Islet of Langerhans (tissue), 1 donor: ENCODE measurements around the gene ZNF234.
"Not testable (repeated sequence)": the region's sequence is repeated elsewhere in the genome, so short reads cannot be mapped to it uniquely, and the experiment has no call there.

ENCODE experiments used
- FAIRE-seq: peaks from one replicate; lab custom pipeline; 2011; peaks lifted over from hg19 to GRCh38; lab: Jason Lieb, UNC

ZNF234 gene

DNA sequence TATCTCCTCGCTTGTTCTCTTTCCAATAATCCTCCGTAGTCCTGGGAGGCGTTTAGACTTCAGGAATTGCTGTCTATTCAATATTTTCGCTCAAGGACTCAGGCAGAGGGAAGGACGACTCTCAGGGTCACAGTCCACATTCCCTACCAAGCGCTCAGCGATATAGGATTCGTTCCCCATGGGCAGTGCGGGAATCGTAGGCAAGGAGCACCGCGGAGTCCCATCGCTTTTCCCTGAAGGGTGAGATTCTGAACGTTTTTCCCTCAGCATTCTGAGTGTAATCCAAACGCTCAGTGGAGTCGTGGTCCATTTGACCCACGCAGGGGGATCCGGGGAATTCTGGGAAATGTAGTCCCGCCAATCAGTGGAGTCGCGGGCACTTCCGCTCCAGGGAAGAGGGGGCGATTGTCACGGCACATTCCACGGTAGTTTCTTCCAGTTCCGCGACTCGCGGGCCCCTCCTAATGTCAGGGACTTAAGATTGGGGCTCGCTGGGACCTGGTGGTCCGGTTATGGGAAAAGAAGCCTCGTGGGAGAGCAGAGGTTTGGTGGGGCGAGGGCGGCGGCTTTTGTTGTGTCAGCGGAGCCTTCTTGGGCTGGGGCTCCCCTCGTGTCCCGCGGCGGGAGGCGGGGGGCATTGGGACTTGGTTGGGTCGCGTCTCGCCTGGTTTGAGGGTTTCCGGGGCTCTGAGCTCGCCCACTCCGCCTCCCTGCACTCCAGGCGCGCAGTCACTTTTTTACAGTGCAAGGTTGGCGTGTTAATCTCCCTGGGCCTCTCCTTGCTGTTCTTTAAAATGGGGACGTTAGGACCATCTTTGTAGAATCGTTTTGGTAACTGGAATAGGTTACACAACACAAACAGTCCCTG, at the start of gene ZNF234:
Gene ZNF234 (plus strand): TSS at position 364 of the 868 bp plus-strand sequence. CDS start 3,079 bp downstream, outside the sequence.
- no peak for FAIRE-seq

DNA sequence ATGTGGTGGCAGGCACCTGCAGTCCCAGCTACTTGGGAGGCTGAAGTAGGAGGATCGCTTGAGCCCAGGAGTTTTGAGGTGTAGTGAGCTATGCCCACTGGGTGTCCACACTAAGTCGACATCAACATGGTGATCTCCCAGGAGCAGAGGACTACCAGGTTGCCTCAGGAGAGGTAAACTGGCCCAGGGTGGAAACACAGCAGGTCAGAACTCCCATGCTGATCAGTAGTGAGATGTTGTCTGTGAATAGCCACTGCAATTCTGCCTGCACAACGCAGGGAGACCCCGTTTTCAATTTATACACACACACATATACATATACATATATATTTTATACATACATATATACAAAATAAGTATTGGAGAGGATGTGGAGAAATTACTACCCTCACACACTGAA, 49.2 kb upstream of the ZNF234 start:
- no peak for FAIRE-seq

DNA sequence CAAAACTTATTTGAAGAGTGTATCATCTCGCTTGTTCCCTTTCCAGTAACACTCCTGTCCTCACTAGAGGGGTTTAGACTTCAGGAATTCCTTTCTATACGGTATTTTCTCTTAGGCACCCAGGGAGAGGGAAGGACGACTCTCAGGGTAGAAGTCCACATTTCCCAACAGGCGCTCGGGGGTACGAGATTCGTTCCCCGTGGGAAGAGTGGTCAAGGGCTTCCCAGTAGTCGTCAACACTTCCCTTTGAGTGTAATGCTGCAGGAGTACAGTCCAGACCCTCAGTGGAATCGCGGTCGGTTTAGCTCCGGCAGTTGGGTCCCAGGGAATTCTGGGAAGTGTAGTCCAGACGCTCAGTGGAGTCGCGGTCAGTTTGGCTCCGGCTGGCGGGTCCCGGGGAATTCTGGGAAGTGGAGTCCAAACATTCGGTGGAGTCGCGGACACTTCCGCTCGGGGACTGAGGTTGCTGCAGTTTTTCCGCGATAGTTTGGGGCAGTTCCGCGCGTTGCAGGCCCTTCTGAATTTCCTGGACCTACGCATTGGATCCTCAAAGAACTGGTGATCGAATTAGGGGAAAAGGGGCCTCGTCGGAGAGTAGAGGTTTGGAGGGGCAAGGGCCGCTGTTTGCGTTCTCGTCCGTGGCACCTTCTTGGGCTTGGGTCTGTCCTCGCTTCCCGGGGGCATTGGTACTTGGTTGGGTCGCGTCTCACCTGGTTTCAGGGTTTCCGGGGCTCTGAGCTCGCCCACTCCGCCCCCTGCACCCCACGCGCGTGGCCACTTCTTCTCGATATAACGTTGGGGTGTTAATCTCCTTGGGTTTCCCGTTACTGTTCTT, 47.2 kb upstream of the ZNF234 start, which contains the start of gene ZNF224:
Gene ZNF224 (plus strand): TSS at position 431 of the 835 bp plus-strand sequence. CDS start 3,513 bp downstream, outside the sequence.
- FAIRE-seq, result no peak

GRCh38 chr19:44107751-44108150, 33.6 kb upstream of the ZNF234 start:
- FAIRE-seq, result no peak

GRCh38 chr19:44109458-44109857, 31.9 kb upstream of the ZNF234 start:
- no peak for FAIRE-seq

- no peak for FAIRE-seq
Observed at GRCh38 chr19:44111910-44112463, 29.4 kb upstream of the ZNF234 start.

- no peak for FAIRE-seq
Observed at GRCh38 chr19:44112802-44113137, 28.6 kb upstream of the ZNF234 start.

DNA sequence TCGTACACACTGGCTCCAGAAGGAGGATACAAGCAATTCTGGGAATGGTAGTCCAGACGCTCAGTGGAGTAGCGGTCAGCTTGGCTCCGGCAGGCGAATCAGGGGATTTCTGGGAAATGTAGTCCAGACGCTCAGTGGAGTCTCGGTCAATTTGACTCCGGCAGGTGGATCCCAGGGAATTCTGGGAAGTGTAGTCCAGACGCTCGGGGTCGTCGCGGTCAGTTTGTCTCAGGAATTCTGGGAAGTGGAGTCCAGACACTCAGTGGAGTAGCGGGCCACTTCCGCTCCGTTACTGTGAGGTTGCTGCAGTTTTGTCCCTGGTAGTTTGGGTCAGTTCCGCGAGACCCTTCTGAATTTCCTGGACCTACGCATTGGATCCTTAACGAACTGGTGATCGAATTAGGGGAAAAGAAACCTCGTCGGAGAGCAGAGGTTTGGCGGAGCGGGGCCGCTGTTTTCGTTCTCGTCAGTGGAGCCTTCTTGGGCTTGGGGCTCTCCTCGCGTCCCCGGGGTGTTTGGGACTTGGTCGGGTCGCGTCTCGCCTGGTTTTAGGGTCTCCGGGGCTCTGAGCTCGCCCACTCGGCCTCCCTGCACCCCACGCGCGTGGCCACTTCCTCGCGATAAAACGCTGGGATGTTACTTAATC, 28.1 kb upstream of the ZNF234 start, which contains the start of gene ZNF225:
Gene ZNF225 (plus strand): TSS at position 262 of the 646 bp plus-strand sequence. CDS start 2,429 bp downstream, outside the sequence.
- FAIRE-seq, result peak; percentile 99

DNA sequence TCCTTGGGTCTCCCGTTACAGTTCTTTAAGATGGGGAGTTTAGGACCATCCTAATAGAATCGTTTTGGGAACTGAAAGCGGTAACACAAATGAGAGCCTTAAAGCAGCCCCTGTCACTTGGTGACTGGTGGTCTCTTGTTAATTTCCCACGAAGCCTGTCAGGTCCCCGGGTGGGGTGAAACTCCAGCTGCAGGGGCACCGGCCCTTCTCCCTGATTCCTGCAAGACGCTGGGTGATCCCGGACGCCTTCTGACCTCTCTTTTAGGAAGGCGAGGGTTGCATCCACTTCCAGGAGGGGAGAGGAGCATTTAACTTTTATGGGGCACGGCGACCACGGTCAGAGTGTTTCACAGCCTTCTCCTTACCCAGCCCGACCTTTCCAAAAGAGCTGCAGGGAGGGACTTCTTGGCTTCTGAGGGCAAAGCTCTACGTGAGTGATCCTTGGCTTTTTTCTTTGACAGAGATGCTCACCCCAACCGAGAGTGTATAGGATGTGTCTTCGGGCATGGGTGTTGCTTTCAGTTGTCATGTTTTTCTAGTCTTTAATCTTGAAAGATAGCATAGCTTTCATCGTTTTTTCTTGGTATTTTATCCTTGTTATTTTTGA, 27.5 kb upstream of the ZNF234 start:
- no peak for FAIRE-seq

DNA sequence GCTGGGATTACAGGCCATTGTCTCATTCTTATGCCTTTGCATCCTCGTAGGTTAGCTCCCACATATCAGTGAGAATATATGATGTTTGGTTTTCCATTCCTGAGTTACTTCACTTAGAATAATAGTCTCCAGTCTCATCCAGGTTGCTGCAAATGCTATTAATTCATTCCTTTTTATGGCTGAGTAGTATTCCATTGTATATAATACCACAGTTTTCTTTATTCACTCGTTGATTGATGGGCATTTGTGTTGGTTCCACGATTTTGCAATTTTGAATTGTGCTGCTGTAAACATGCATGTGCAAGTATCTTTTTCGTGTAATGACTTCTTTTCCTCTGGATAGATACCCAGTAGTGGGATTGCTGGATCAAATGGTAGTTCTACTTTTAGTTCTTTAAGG, 20.2 kb upstream of the ZNF234 start:
- FAIRE-seq, result not testable (repeated sequence)

DNA sequence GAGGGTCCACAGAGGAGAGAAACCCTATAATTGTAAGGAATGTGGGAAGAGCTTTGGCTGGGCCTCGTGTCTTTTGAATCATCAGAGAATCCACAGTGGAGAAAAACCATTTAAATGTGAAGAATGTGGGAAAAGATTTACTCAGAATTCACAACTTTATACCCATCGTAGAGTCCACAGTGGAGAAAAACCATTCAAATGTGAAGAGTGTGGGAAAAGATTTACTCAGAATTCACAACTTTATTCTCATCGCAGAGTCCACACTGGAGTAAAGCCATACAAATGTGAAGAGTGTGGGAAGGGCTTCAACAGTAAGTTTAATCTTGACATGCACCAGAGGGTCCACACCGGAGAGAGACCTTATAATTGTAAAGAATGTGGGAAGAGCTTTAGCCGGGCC, 9.4 kb upstream of the ZNF234 start:
- FAIRE-seq, result no peak

- no peak for FAIRE-seq
Observed at GRCh38 chr19:44142059-44142433, 692 bp downstream of the ZNF234 start.

GRCh38 chr19:44149776-44150175, 8.4 kb downstream of the ZNF234 start:
- no peak for FAIRE-seq

- FAIRE-seq, result no peak
Observed at GRCh38 chr19:44151491-44151890, 10.1 kb downstream of the ZNF234 start.

- FAIRE-seq, result no peak
Observed at GRCh38 chr19:44156475-44156874, 15.1 kb downstream of the ZNF234 start.

- no peak for FAIRE-seq
Observed at GRCh38 chr19:44163789-44164188, 22.4 kb downstream of the ZNF234 start.

DNA sequence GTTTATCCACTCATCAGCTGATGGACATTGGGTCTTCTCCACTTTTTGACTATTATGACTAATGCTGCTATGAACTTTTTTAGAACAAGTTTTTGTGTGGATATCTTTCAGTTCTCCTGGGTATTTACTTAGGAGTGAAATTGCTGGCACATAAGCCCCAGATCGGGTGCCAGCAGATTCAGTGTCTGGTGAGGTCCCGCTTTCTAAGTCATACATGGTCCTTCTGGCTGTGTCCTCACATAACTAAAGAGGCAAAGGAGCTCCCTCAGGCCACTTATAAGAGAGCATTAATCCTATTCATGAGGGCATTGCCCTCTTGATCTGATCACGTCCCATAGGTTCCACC, 22.9 kb downstream of the ZNF234 start:
- no peak for FAIRE-seq

DNA sequence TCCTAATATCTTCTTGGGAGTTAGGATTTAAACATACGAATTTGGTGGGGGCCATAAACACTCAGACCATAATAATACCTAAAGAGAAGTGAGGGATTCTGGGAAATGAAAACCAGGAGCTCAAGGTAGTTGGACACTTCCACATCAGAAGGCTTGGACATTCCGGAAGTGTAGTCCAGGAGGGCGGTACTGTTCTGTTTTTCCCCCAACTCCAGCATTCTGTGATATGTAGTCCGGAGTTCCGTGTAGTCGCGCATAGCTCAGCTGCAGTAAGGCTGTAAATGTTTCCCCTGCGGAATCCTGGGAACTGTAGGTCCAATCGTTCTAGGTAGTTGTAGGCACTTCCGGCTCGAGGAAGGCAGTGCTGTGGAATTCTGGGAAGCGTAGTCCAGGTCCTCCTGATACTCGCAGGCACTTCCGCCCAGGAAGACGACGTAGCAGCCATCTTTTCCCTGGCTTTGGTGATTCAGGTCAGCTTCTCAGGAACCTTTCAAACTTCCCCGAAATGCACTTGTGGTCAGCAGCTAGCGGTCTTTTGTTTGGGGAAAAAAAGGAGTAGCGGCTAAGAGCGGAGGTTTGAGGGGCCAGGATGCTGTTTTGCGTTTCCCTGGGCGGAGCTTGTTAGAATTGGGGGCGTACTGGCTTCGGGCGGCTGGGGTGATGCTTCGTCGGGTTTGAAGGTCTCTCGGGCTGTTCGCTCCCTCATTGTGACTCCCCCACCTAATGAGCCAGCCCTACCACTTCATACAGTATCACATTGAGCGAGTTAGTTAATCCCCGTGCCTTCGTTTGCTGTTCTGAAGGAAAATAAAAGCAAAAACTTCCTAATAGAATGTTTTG, 23.5 kb downstream of the ZNF234 start, which contains the start of gene ZNF226:
Gene ZNF226 (plus strand): TSS at position 428 of the 840 bp plus-strand sequence. CDS start 4,981 bp downstream, outside the sequence.
- peak; percentile 99 for FAIRE-seq

DNA sequence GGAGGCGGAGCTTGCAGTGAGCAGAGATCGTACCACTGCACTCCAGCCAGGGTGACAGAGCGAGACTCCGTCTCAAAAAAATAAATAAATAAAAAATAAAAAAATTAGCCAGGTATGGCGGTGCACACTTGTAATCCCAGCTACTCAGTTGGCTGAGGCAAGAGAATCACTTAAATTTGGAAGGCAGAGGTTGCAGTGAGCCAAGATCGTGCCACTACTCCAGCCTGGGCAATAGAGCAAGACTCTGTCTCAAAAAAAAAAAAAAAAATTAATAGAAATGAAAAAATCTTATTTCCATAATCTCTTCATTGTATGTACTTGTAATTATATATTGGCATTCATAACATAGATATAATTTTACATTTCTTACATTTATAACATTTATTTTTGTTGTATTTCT, 29.3 kb downstream of the ZNF234 start:
- FAIRE-seq, result not testable (repeated sequence)

- FAIRE-seq, result no peak
Observed at GRCh38 chr19:44176590-44176989, 35.2 kb downstream of the ZNF234 start.

GRCh38 chr19:44180968-44181367, 39.6 kb downstream of the ZNF234 start:
- FAIRE-seq, result no peak
